ENCODE results near the gene EMID1.
A peak's percentile ranks its signal among the peaks of the same experiment; 100 is the strongest.

DNA sequence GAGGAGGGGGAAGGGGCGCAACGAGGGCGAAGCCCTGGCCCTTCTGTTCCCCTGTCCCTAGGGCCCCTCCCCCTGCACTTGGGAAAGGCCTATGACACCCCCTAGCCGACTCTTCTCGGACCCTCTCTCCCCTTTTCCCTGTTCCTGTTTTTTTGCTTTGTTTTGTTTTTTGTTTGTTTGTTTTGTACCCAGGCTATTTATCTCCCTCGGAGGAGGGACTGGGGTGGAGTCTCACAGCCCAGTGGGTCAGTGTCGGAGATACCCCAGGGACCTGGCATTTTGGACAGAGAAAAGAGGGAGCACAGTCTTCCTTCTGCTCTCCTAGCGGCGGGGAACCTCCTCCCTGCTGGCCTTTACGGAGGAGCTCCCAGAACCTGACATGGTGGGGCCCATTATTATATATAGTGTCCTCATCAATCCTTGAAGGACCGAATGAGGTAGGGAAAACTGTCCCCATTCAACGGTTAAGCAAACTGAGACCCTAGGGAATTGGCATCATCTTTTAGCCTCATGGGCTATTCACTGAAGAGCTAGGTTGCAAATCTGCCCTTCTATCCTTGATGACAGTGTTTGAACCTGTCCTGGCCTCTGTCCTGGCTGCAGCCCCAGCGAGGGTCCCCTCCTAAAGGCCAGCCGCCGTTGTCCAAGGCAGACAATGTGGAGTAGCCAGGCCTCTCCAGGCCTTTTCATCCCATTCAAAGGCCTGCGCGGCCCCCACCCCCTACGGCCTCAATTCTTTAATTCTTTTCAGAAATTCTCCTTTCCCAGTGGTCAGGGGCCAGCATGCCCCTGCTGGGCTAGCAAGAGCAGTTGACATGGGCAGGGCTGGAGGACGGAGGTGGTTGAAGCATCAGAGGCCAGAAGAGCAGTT, 911 bp downstream of the EMID1 start:
- TF ChIP-seq EZH2 (IDR thresholded peaks at IDR 0.05) (no peak), EZH2phosphoT487 (IDR thresholded peaks at IDR 0.05) (peak; percentile 24)
- TF ChIP-seq, protein P1, sequence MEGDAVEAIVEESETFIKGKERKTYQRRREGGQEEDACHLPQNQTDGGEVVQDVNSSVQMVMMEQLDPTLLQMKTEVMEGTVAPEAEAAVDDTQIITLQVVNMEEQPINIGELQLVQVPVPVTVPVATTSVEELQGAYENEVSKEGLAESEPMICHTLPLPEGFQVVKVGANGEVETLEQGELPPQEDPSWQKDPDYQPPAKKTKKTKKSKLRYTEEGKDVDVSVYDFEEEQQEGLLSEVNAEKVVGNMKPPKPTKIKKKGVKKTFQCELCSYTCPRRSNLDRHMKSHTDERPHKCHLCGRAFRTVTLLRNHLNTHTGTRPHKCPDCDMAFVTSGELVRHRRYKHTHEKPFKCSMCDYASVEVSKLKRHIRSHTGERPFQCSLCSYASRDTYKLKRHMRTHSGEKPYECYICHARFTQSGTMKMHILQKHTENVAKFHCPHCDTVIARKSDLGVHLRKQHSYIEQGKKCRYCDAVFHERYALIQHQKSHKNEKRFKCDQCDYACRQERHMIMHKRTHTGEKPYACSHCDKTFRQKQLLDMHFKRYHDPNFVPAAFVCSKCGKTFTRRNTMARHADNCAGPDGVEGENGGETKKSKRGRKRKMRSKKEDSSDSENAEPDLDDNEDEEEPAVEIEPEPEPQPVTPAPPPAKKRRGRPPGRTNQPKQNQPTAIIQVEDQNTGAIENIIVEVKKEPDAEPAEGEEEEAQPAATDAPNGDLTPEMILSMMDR (IDR thresholded peaks at IDR 0.05), result no peak

Measured in neural progenitor cell (in vitro differentiated cells).